ENCODE measurements around the gene STARD7.

DNA sequence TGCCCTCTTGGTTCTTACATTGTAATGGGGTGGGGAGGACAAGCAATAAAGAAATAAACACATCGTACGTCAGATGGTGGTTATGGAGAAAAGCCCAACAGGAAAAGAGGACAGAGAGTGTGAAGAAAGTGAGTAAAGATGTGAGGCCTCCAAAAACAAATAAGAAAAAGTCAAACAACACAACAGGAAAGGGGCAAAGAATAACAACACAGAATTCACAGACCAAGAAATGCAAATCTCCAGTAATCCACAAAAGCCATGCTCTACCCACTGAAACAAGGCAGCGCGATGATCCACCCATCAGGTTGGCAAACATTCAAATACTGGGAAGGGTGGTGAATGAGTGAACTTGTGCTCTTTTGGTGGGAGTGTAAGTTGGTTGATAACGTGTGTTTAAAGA, 46.7 kb downstream of the STARD7 start:
- TF ChIP-seq CTCF (IDR thresholded peaks at IDR 0.05; ENCODE audit: low read depth, low read length, missing input control) (no peak), EGR1 (IDR thresholded peaks at IDR 0.05; ENCODE audit: low read depth in 2 of 2) (no peak), JUND (IDR thresholded peaks at IDR 0.05) (no peak), TAF1 (conservative IDR thresholded peaks at IDR 0.05) (no peak), GABPA (IDR thresholded peaks at IDR 0.05 in 1 of 2, conservative IDR thresholded peaks at IDR 0.05 in 1 of 2) (no peak), MAX (IDR thresholded peaks at IDR 0.05) (no peak), REST (IDR thresholded peaks at IDR 0.05) (no peak), YY1 (IDR thresholded peaks at IDR 0.05) (no peak), SP1 (IDR thresholded peaks at IDR 0.05) (no peak), NR2F2 (IDR thresholded peaks at IDR 0.05) (no peak), HNF4G (IDR thresholded peaks at IDR 0.05) (no peak)
- TF ChIP-seq, protein P1, sequence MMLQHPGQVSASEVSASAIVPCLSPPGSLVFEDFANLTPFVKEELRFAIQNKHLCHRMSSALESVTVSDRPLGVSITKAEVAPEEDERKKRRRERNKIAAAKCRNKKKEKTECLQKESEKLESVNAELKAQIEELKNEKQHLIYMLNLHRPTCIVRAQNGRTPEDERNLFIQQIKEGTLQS (IDR thresholded peaks at IDR 0.05) = no peak

All from liver (tissue), 3 donors.